NCI-H2029 (cell line): ENCODE results near the gene RBPMS2.

Experiments
- DNase-seq: peaks from one replicate; lab custom pipeline; 2025; lab: John Stamatoyannopoulos, UW

RBPMS2 gene

DNA sequence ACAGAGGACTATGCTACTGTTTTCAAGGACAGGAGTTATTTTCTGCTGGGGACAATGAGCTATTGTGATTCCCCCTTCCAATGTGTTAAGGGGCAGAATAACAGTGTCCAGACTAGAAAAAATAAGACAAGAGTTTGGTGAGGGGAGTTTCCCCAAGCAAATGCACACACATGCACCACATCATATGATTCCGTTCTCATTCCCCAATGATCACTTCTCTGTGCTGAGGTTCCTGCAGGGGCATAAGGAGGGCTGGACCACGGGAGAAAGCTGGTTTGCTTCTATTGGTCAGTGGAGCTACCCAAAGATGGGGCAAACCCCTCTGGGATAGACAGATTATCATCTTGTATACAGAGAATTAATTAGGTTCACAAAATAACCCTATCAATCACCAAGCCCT lies 80.6 kb downstream of the RBPMS2 start:
- no peak for DNase-seq

DNA sequence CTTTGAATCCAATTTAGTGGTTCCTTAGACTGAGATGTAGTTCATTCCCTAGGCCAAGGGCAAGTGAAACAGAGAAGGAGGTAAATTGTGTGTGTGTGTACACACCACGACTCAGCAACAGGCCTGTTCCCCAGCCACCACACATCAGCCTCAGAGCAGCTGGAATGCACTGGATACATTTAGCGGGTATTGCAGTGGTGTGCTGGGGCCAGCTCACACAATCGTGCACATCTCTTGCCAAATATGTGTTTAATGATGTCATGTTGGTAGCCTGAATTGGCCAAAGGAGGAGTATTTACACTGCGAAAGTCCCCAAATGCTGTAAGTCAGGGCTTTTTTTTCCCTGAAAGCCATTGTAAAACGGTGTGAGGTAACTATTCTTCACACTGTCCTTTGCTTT lies 82.3 kb downstream of the RBPMS2 start:
- peak; percentile 23 for DNase-seq

DNA sequence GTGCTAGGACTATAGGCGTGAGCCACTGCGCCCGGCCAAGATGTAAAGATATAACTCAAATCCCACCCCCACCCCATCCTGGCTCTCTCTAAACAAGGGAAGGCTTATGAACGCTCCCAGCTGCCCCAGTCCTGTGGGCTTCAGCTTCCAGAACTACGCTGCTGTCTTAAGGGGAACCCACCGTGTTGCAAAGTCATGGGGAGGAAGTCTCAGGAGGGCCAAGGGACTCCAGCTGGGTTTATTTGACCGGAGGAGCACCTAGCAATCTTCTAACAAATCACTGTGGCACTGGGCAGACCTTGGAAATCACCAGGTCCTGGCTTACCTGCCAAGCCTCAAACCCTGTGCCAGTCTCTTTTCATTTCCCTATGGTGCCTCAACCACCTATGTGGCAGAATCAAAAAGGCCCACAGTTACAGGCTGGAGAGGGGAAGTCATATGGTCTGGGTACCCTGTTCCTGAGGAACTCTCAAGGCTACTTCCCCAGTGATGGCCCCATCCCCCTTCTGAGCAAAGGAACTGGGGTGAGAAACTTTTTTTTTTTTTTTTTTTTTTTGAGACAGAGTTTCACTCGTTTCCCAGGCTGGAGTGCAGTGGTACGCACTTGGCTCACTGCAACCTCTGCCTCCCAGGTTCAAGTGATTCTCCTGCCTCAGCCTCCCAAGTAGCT lies 83.4 kb downstream of the RBPMS2 start:
- no peak for DNase-seq

DNA sequence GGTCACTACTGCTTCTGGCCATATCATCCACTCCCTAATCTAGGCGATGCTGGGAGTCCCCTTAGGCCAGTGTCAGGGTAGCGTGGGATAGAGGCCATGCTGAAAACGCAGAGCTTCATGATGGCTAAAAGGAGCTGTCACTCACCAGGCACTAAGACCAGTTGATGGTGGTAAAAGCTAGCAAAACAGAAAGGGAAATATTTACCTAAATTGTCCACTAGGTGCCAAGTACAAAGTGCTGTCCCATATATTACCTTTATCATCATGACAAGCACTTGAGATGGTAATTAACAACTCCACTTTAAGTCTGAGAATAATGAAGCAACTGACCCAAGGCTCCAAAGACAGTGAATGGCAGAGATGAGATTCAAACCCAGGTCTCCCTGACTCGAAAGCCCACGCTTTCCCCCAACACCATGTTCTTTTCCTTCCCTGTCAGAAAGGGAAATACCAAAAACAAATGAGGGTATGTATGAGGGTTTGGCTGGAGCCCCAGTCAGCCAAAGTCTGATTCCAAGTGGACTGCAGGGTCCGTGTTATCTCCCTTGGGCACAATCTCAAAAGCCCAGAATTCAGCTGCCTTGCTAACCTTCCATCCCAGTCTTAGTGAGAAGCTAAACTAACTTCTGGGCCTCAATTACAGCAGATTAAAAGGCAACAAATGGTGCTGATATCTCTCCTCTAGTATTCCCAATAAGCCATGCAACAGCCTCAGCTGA lies 84.7 kb downstream of the RBPMS2 start:
- DNase-seq, result no peak

DNA sequence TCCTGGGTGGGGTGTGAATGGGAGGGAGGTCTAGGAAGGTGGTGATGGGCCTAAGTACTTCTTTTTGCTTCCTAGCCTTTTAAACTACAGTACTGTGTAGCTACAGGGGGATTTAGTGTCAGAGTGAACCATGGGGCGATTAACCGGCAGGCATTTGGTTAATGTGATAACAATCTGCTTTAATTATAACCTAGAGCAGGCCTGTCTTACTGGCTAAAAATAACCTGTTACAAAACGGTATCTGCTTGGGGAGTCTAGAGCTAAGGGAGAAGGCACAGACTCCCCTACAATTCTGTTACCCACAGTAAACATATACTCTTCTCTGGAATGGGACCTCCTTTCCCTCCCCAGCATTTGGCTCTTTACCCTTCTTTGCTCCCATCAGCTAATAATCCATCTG lies 85.4 kb downstream of the RBPMS2 start:
- DNase-seq, result no peak
